LHCN-M2 (cell line): ENCODE results near the gene UGT1A3. TPM values are rescaled to one million over a fixed set of nuclear protein-coding genes. Genes with fewer than 3 reads are reported as not detected.

Experiments used
- DNase-seq: peaks from one replicate; pipeline ENCODE4 v3.0.0-alpha.2; 2012; ENCODE audit warnings: low read depth
- total RNA-seq: library from RNA; depleted of rRNA; stranded (reverse); fragments of >200 nt; gene quantifications from 2 replicates; pipeline ENCODE4 v1.2.3, GENCODE V29; 2014; rRNA removed

UGT1A3 gene
- total RNA-seq, 1 experiment from 2014 or later = not detected

DNA sequence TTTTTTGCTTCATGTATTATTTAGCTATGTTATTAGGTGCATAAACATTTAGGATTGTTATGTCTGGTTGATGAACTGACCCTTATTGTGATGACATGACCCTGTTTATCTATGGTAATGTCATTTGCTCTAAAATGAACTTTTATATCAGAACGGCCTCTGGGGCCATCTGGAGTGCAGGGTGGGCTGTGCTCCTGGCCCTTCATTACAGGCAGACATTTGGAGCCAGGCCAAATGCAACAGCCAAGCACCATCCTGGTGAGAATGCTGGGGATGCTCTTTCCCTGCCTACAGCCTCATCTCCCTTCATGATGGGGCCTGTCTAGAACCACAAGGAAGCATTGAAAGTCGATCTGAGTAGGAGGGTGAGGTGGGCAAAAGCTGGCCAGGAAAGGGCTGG is 87.5 kb downstream of the UGT1A3 start:
- DNase-seq = no peak

DNA sequence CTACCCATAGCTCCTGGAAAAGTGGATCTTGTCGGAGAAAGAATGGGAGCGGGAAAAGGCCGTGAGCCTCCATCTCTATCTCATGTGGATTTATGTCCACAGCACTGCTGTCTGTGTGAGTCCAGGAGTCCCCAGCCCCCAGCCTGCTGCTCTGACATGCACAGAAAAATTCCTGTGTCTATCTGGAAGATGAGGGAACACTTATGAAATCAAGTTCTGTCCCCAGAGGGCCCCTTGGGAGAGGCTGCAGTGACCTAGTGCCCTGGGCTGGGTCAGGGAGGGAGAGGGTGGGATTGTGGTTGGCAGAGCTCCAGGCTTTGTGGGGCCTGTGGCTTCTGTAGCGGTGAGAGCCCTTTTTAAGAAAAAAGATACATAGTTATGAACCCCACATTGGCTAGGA is 87.9 kb downstream of the UGT1A3 start:
- DNase-seq = no peak

DNA sequence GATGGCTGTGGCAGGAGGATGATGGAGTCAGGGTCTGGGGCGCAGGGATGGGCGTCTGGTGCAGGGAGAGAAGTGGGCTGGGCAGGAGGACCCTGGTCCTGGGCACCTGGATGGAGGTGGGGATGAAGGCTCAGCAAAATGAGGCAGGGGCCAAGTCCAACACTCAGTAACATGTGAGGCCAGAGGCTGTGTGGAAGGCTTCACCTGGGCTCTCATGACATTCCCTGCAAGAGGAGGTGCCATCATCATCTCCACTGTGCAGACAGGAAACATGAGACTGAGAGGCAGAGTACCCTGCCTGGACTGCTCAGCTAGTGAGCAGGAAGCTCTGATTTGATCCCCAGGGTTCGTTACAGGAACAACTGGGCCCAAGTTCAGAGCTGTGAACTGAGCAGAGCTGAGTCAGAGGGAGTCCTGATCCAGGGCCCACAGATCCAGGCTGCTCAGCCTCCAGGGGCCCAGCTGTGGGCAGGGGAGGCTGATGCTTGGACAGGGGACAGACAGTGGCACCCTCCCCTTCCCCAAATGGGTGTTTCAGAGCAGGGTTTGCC is 88.6 kb downstream of the UGT1A3 start:
- no peak for DNase-seq

DNA sequence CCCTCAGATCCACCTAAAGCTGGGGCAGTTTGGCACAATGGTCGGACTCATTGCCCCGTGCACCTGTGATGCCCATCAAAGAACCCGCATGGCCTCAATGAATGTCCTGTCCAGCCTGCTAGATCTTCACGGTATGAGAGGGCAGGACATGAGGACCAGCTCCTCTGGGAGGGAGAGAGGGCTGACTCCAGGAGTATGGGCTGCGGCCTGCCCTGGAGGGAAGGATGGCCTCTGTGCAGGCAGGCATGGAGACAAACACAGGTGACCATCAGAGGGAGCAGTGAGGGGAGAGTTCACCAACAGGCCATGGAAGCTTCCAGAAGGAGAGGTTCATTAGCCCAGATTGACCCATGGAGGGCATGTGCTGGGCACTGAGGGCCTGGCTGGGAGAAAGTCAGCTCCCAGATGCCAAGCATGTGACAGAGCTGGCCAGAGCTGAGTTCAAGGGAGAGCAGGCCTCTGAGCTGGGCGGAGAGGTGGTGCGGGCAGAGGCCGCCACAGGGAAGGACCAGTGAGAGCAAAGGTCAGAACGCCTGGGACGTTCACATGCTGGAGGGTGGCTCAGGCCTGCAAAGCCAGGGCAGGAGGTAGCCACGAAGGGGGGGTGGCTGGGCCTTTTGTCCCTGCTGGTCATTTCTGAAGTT is 89.3 kb downstream of the UGT1A3 start:
- DNase-seq = no peak

DNA sequence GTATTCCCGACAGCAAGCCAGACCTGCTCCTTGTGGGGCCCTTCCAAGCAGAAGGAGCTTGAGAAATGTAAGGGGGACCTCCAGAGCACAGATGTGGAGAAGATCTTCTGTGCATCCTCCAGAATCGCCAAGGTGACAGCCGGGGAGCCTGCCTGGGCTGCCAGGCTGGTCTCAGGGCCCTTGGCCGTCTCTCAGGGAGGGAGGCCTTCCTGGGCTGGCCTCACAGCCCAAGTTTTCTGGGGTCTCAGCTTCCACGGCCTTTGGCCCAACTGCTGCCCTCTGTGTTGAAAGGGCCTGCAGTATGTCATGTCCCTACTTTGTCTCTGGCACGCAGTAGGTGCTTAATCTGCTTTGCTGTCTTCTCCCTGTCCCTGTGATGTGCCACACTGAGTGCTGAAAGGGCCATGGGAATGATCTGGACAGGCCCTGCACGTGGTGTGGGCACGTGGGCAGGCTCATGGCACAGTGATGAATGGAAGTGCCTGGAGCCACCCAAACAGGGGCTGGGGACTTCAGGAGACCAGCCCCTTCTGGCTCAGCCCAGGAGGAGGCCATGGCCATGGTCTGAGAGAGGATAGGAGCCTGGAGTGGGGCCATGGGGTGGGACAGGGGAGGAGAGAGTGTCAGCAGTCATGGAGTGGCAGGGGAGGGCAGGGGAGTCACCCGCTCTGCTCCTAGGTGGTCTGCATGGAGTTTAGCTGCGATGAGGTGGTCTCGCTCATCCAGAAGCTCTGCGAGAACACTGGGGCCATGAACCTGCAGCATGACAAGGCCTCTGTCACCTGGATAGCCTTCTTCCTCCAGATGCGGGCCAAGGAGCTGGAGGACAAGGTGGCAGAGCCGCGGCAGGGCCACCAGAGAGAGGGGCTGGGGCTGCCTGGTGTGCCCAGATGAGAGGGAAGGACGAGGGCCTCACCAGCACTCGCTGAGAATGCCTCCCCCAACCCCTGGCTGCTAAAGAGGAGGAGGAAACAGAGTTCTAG is 90.1 kb downstream of the UGT1A3 start:
- no peak for DNase-seq

DNA sequence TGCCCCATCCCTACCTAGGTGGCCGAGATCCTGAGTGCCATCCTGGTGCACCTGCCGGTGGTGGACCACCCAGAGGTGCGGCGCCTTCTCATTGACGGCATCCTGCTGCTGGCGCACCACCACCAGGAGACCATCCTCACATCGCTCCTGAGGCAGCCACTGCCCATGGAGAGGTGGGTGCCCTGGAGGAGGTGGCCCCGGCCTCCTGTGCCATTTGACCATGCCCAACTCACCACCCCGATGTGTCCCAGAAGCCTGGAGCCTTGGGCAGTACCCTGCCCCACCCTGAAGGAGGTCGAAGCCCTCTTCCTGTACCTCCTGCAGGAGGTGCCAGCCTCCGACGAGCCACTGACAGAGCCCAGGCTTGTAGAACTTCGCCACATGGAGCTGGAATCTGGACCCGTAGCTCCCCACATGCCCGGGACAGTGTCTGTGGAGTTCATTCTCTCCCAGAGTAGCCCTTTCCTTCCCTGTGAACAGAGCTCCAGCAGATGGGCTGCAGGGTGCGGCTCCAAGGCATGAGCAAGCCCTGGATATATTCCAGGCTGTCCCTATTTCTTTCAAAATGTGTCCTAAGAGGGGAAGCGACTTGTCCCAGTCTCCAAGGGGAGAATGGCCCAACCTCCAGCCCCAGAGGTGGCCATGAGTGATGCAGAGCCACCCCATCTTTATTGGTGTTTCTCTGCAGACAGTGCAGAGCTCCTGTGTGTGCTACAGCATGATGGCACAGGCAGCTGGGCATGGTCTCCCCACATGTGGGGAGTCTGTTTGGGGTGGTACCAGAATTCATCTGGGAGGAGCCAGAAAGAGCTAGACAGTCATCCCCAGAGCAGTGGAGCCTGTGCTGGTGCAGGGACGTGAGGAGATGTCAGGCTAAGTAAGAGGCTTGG is 91.3 kb downstream of the UGT1A3 start:
- DNase-seq = no peak

DNA sequence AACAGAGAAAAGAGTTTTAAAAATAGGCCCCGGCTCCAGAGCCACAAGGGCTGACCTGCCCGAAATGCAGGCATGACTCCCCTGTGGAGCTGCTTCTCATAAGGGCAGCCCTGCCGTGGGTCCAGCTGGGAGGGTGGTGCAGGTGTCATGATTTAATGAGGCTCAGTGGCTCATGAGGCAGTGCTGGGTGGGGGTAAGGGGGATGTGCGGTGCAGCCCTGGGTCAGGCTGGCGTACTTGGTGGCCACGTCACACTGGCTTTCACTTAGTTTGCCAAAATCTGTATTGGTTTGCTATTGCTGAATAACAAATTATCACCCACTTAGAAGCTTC is 91.9 kb downstream of the UGT1A3 start:
- DNase-seq = no peak

DNA sequence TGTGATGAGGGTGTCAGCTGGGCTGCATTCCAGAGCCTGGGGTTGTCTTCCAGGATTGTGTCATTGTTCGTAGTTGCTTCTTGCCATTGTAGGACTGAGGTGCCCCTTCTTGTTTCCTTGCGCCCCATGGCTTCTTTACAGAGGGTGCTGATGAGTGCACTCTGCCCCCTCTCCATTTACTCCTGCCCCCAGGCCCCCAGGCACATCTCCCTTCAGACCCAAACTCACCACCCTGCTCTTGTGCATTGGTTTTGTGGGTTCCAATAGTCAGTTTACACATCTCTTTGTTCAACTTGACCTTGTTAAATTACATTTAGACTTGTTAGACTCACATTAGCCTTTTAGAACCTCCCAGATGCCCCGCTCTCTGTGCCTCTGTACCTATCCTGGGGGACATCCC is 92.4 kb downstream of the UGT1A3 start:
- no peak for DNase-seq

DNA sequence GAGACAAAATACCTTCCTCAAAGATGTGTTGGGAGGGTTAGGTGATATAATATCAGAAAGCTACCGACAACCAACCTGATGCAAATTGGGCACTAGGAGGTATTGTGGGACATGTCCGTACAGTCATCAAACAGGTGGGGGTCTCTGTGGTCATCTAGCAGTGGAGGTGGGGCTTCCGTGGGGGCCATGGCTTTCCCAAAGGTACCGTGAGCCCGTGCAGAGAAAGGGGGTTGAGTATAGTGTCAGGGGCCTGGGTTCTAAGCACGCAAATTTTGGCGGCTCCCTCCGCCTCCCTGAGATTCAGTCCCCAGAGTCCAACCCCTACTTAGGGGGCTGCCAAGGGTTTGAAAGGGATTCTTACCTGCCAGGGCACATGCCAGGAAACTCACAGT is 92.9 kb downstream of the UGT1A3 start:
- no peak for DNase-seq

DNA sequence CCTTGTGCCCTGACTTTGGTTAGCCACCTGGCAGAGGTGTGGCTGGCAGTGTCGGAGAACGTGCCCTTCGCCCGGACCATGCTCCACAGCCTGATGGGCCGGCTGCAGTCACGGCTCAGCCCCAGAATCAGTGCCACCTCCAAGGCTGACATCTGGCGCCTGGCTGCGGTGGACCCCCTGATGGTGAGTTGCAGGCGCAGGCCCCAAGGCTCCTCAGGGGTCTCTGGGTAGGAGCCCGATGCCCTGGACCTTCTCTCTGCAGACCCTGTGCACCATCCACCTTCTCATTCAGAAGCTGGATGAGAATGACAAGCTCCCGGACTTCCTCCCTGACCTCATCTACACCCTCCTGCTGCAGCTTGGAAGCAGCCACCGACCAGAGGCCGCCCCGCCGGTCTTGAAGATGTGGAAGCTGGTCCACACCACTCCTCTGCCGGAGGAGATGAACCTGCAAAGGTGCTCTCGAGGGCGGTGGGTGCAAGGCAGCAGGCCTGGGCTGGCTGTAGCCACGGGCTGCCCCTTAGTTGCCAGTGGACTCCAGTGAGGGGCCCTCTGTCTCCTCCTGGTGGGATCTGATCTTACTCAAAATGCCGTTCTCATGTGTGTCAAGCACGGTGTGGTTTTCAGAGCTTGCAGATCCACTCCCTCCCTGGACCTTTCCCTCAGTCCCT is 93.4 kb downstream of the UGT1A3 start:
- DNase-seq = no peak

Other genes with a start within 250 kb of the UGT1A3 start
- 28.5 and 30.0 TPM in 2 replicates for gene USP40, start 162.3 kb upstream of the UGT1A3 start, total RNA-seq
- not detected in 2 replicates for gene UGT1A8, start 111.4 kb upstream of the UGT1A3 start, total RNA-seq
- gene UGT1A10, start 92.6 kb upstream of the UGT1A3 start, total RNA-seq = not detected in 2 replicates
- not detected in 2 replicates for gene UGT1A9, start 57.1 kb upstream of the UGT1A3 start, total RNA-seq
- gene UGT1A7, start 47.1 kb upstream of the UGT1A3 start, total RNA-seq = not detected in 2 replicates
- not detected in 2 replicates for gene UGT1A6, start 36.2 kb upstream of the UGT1A3 start, total RNA-seq
- gene UGT1A5, start 16.1 kb upstream of the UGT1A3 start, total RNA-seq = not detected in 2 replicates
- not detected in 2 replicates for gene UGT1A4, start 10.3 kb upstream of the UGT1A3 start, total RNA-seq
- gene UGT1A1, start 31.2 kb downstream of the UGT1A3 start, total RNA-seq = not detected in 2 replicates
- gene MROH2A, start 49.3 kb downstream of the UGT1A3 start, total RNA-seq = not detected in 2 replicates
- gene HJURP, start 125.5 kb downstream of the UGT1A3 start, total RNA-seq = 123 and 124 TPM in 2 replicates
- gene TRPM8, start 188.3 kb downstream of the UGT1A3 start, total RNA-seq = 0.80 and 0.90 TPM in 2 replicates